Heart right ventricle (tissue), 16 donors: ENCODE measurements around the gene LGALS7. TPM values are rescaled to one million over a fixed set of nuclear protein-coding genes. Genes with fewer than 3 reads are reported as not detected.
"Not testable (repeated sequence)": the region's sequence is repeated elsewhere in the genome, so short reads cannot be mapped to it uniquely, and the experiment has no call there.

ENCODE experiments used
- ATAC-seq, 8 donors: fragments of 200-7000 bp; cut with Tn5 transposase; one replicate each; pipeline ENCODE4 v1.9.1; 2020; ENCODE audit warnings: mild to moderate bottlenecking in 8 of 8, moderate library complexity in 8 of 8, moderate number of reproducible peaks in 1 of 8
- DNase-seq, 2 donors: peaks; one replicate each; pipeline ENCODE4 v3.0.0-alpha.2; 2020
- H3K27ac ChIP-seq, 10 donors: fragments of 200-600 bp; sonication (generic) in 2 of 10; one replicate each; pipeline versions ENCODE4 v1.5.0 to v1.8.0; 2020 to 2022; ENCODE audit warnings: mild to moderate bottlenecking in 3 of 10
- H3K27me3 ChIP-seq, 7 donors: fragments of 200-600 bp; one replicate each; pipeline ENCODE4 v1.8.0; 2021 to 2022; ENCODE audit warnings: mild to moderate bottlenecking in 2 of 7
- H3K36me3 ChIP-seq, 9 donors: fragments of 200-600 bp; sonication (generic) in 1 of 9; one replicate each; pipeline versions ENCODE4 v1.5.0 to v1.8.0; 2020 to 2022; ENCODE audit warnings: mild to moderate bottlenecking in 2 of 9
- H3K4me1 ChIP-seq, 9 donors: fragments of 200-600 bp; sonication (generic) in 1 of 9; one replicate each; pipeline versions ENCODE4 v1.5.0 to v1.8.0; 2020 to 2022; ENCODE audit warnings: mild to moderate bottlenecking in 4 of 9
- H3K4me3 ChIP-seq, 10 donors: fragments of 200-600 bp; sonication (generic) in 2 of 10; one replicate each; pipeline versions ENCODE4 v1.5.0 to v1.8.0; 2020 to 2022; ENCODE audit warnings: mild to moderate bottlenecking in 7 of 10, moderate library complexity in 2 of 10
- H3K9me3 ChIP-seq, 11 donors: fragments of 200-600 bp in 10 of 11; sonication (generic) in 2 of 11; one replicate each; pipeline versions ENCODE4 v1.5.0 to v1.8.0; 2013 to 2022; ENCODE audit warnings: mild to moderate bottlenecking in 2 of 11, control low read depth in 1 of 11, moderate library complexity in 1 of 11
- WGBS, 2 donors: extraction: QIAGEN DNeasy Blood & Tissue Kit; methylation state at CpG; one replicate each; pipeline ENCODE4 v1.1.7; 2013; ENCODE audit warnings: inconsistent platforms in 1 of 2; 5-methylcytosine and 5-hydroxymethylcytosine counted together
- intact Hi-C, 10 donors: fragments of 100-400 bp; cut with DNase I; formaldehyde crosslinking; loops; one replicate each; pipeline versions ENCODE4 v1.11.1 to v1.14.2; 2022
- long read RNA-seq, 3 donors: library from polyadenylated mRNA; unstranded; transcript quantifications; one replicate each; pipeline ENCODE4 v2.0.0, GENCODE V29; 2020 to 2021
- polyA plus RNA-seq, 2 donors: library from polyadenylated mRNA; stranded (reverse); fragments of 200-250 nt; gene quantifications; one replicate each; pipeline ENCODE4 v1.2.3, GENCODE V29; 2013
- total RNA-seq, 10 donors: library from RNA; stranded (reverse); fragmentation: NEBNext Ultra II Directional in 3 of 10; extraction: Animal tissue kit (Norgen Biotek cat#: 25700) in 3 of 10; gene quantifications; one replicate each; pipeline versions ENCODE4 v1.2.1 to v1.2.4, GENCODE V29; 2021 to 2023
- TF ChIP-seq, protein P1 (sequence below), 9 donors: fragments of 200-600 bp; sonication (generic) in 2 of 9; IDR thresholded peaks; one replicate each; pipeline versions ENCODE4 v1.5.0 to v1.8.0; 2021 to 2022; ENCODE audit warnings: antibody characterized with exemption in 9 of 9, mild to moderate bottlenecking in 5 of 9, moderate library complexity in 1 of 9
- donor health status: Arrhythmogenic right ventricular cardiomyopathy.
- donor health status: ischemic (EF 13 %, LVEDD 7.1; RV severe dilation, severe dysfunction).
- donor health status: healthy with polysubstance abuse.
- donor health status: DM: no; HTN: yes; CAD: no.
- donor health status: DM: no; HTN: no; CAD: no.
- donor health status: ischemic (EF 25% LVEDD 6.9; RV normal size, moderate dysfunction).
- donor health status: ischemic (EF 25% LVEDD 5.7; RV mildly dilated, moderate dysfunction).
- donor health status: healthy.
- donor health status: DM: yes; HTN: yes; CAD: no.
- donor health status: Ischemic cardiomyopathy.
- donor health status: ischemic (EF 35%, LVEDD 5.7; RV mildly dilated, moderate dysfunction).
- donor health status: nonischemic (EF 11% LVEDD 7.7; RV severe dilation, severe dysfunction).
- donor health status: DM: yes; HTN: yes; CAD: no.
- donor health status: PGD.
- donor health status: ischemic (EF 29% LVEDD 5.4; RV normal size, mild dysfunction).
- donor health status: nonischemic (EF 23%, LVEDD 6.1; RV moderate dilation, normal function).

Gene LGALS7
- total RNA-seq = not detected
- polyA plus RNA-seq = not detected
- long read RNA-seq, donor 1 = 0 reads
- long read RNA-seq, donor 2, partial matches to known transcripts = 1 of 1 reads
- long read RNA-seq, donor 2, other reads (novel, unspliced or antisense) = 0 of 1 reads
- long read RNA-seq, donor 3 = 0 reads

DNA sequence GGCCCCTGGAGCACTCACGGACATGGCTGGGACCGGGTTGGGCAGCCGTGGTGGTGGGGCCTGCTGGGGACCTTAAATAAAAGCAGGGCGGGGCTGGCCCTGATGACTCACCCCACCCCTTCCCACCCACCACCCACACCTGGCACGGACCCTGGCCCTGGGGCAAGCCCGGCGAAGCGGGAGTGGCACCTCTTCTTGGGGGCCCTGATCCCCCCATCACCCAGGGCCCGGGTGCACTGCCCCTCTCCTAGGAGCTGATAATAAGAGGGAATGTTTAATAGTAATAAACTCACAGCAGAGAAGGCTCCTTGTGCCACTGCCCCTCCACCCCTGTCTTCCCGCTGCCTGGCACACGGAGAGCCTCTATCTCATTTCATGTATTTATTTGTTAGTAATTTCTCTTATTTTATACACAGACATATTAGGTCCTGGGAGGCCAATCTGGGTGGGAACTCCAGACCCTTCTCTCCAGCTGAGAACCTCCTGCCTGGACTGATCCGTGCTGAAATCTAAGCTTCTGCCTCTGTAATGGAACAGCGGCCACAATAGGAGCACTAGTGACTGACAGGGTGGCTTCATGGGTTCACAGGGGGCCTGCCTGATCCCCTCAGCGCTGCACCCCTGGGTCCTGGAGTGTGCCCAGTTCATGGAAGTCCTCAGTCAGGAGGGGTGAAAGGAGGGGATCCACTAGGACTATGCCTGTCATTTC, at the start of gene LGALS7:
TSS of gene LGALS7 (minus strand) at position 49 of the 709 bp plus-strand sequence. CDS start at position 24, 25 bp downstream.
- DNase-seq = no peak
- Histone ChIP-seq H3K4me3 (no peak within 1 kb of the TSS), H3K4me1 (peaks cover 0 to 12% (median 6%) of the 10 kb centered on the region in 9 donors), H3K9me3 (no peaks in the 10 kb centered on the region), H3K36me3 (no peaks in the 10 kb centered on the region), H3K27me3 (peaks cover 0 to under 1% (median 0%) of the 10 kb centered on the region in 7 donors), H3K27ac (no peak within 1 kb of the TSS)
- WGBS, 2 donors = 81 to 84% methylated on average over 10 of the region's 14 CpGs
- intact Hi-C loops = no loop called here
- TF ChIP-seq, protein P1, sequence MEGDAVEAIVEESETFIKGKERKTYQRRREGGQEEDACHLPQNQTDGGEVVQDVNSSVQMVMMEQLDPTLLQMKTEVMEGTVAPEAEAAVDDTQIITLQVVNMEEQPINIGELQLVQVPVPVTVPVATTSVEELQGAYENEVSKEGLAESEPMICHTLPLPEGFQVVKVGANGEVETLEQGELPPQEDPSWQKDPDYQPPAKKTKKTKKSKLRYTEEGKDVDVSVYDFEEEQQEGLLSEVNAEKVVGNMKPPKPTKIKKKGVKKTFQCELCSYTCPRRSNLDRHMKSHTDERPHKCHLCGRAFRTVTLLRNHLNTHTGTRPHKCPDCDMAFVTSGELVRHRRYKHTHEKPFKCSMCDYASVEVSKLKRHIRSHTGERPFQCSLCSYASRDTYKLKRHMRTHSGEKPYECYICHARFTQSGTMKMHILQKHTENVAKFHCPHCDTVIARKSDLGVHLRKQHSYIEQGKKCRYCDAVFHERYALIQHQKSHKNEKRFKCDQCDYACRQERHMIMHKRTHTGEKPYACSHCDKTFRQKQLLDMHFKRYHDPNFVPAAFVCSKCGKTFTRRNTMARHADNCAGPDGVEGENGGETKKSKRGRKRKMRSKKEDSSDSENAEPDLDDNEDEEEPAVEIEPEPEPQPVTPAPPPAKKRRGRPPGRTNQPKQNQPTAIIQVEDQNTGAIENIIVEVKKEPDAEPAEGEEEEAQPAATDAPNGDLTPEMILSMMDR (IDR thresholded peaks at IDR 0.05) = no peak
- ATAC-seq = no peak

DNA sequence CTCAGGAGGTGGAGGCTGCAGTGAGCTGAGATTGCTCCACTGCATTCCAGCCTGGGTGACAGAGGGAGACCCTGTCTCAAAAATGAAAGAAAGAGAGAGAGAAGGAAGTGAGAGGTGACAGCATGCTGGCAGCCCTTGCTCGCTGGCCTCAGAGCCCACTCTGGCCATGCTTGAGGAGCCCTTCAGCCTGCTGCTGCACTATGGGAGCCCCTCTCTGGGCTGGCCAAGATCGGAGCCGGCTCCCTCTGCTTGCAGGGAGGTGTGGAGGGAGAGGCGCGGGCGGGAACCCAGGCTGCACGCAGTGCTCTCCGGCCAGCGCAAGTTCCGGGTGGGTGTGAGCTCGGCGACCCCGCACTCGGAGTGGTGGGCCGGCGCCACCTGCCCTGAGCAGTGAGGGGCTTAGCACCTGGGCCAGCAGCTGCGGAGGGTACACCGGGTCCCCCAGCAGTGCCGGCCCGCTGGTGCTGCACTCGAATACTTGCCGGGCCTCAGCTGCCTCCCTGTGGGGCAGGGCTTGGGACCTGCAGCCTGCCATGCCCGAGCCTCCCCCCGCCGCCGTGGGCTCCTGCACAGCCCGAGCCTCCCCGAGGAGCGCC, 48.0 kb upstream of the LGALS7 start:
- WGBS, 2 donors = 97 to 98% methylated on average over 29 of the region's 29 CpGs
- peak in 1 of 8 donors; percentile 19 for ATAC-seq
- intact Hi-C loops, DNase-seq, H3K9me3 ChIP-seq, H3K4me3 ChIP-seq, H3K27me3 ChIP-seq: not testable (repeated sequence)
- H3K27ac ChIP-seq = peak overlapping the region in 1 of 10 donors; percentile 15
- H3K36me3 ChIP-seq = peaks cover 0 to 80% (median 28%) of the 10 kb centered on the region in 9 donors
- peaks cover 0 to 36% (median 21%) of the 10 kb centered on the region in 9 donors for H3K4me1 ChIP-seq

DNA sequence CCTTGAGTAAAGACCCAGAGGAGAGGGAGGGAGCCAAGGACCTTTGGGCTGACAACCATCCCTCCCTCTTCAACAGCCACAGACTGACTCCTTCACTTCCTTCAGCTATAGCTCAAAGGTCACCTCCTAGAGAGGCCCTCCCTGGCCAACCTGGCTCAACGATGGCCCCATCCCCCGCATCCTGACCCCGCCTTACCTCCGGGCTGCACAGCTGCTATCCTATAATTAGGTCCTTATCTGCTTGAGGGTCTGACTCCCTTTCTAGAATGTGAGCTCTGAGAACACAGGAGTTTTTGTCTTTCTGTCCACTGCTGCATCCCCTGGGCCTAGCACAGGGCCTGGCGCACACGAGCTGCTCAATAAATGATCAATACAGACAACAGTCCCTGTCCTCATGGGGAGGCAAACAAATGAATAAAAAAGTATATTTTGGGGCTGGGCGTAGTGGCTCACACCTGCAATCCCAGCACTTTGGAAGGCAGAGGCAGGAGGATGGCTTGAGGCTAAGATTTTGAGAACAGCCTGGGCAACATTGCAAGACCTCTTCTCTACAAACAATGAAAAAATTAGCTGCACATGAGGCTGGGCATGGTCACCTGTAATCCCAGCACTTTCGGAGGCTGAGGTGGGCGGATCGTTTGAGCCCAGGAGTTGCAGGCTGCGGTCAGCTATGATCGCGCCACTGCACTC, 46.1 kb upstream of the LGALS7 start:
- peak in 1 of 2 donors; percentile 56 for DNase-seq
- 66 to 67% methylated on average over 13 of the region's 13 CpGs for WGBS, 2 donors
- no peaks in the 10 kb centered on the region for H3K27me3 ChIP-seq
- H3K9me3 ChIP-seq = peaks cover 0 to 4% (median 0%) of the 10 kb centered on the region in 11 donors
- peaks cover 0 to 24% (median 12%) of the 10 kb centered on the region in 9 donors for H3K4me1 ChIP-seq
- TF ChIP-seq, protein P1 (IDR thresholded peaks at IDR 0.05) = no peak
- H3K27ac ChIP-seq = peak overlapping the region in 8 of 10 donors; percentile 2 to 72 (median 52)
- H3K36me3 ChIP-seq = peaks cover 0 to 82% (median 38%) of the 10 kb centered on the region in 9 donors
- intact Hi-C loops = no loop called here
- H3K4me3 ChIP-seq = no peak overlapping the region
- peak; percentile 6 to 83 (median 74) for ATAC-seq

DNA sequence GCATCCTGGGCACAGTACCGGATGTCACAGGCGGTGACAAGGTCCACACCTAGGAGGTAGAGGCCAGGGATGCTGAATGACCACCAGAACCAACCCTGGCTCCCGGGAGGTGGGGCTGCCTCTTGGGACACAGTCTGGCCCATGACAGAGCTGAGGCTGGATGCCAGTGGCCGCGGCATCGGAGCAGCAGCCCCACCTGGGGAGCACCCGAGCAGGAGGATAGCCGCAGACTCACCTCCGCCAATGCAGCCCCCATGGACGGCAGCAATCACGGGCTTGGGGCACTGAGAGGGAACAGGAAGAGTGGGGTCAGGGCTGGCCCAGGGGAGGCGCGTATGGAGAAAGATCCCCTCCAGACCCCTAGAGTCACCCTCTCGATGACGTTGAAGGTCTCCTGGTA, 43.8 kb upstream of the LGALS7 start:
- intact Hi-C loops = no loop called here
- H3K27me3 ChIP-seq = no peaks in the 10 kb centered on the region
- H3K27ac ChIP-seq = no peak overlapping the region
- ATAC-seq = no peak
- H3K9me3 ChIP-seq = no peaks in the 10 kb centered on the region
- no peak for DNase-seq
- WGBS, 2 donors = 94 to 96% methylated on average over 15 of the region's 15 CpGs
- TF ChIP-seq, protein P1 (IDR thresholded peaks at IDR 0.05) = no peak
- no peak overlapping the region for H3K4me3 ChIP-seq
- peaks cover 0 to 63% (median 30%) of the 10 kb centered on the region in 9 donors for H3K36me3 ChIP-seq
- peaks cover 0 to 24% (median 12%) of the 10 kb centered on the region in 9 donors for H3K4me1 ChIP-seq
